Glutamatergic neuron (in vitro differentiated cells): ENCODE measurements around the gene TMEM192. TPM values are rescaled to one million over a fixed set of nuclear protein-coding genes. Genes with fewer than 3 reads are reported as not detected.
A peak's percentile ranks its signal among the peaks of the same experiment; 100 is the strongest.

Experiments used
- DNase-seq: peaks from one replicate; pipeline ENCODE4 v3.0.0; 2022
- H3K27ac Mint-ChIP-seq: one replicate; pipeline ENCODE4 v1.8.0; 2020; ENCODE audit warnings: mild to moderate bottlenecking, mixed read lengths, inconsistent platforms; ENCODE audit not compliant: unreplicated experiment
- H3K27me3 Mint-ChIP-seq: one replicate; pipeline ENCODE4 v1.8.0; 2020; ENCODE audit warnings: mild to moderate bottlenecking, moderate library complexity, mixed read lengths, inconsistent platforms; ENCODE audit not compliant: unreplicated experiment
- H3K36me3 Mint-ChIP-seq: one replicate; pipeline ENCODE4 v1.8.0; 2020; ENCODE audit warnings: mild to moderate bottlenecking, mixed read lengths, inconsistent platforms; ENCODE audit not compliant: unreplicated experiment
- H3K4me1 Mint-ChIP-seq: one replicate; pipeline ENCODE4 v1.8.0; 2020; ENCODE audit warnings: mild to moderate bottlenecking, low read depth, mixed read lengths, inconsistent platforms; ENCODE audit not compliant: unreplicated experiment
- H3K4me3 Mint-ChIP-seq: one replicate; pipeline ENCODE4 v1.8.0; 2020; ENCODE audit warnings: mild to moderate bottlenecking, mixed read lengths, inconsistent platforms; ENCODE audit not compliant: unreplicated experiment
- H3K9me3 Mint-ChIP-seq: one replicate; pipeline ENCODE4 v1.8.0; 2020; ENCODE audit warnings: mild to moderate bottlenecking, moderate library complexity, mixed read lengths, inconsistent platforms; ENCODE audit not compliant: unreplicated experiment
- CTCF ChIP-seq: fragments of 200-600 bp; sonication (generic); IDR thresholded peaks from one replicate; pipeline ENCODE4 v1.5.0; 2021; ENCODE audit not compliant: partially characterized antibody, unreplicated experiment
- long read RNA-seq: library from polyadenylated mRNA; unstranded; transcript quantifications from one replicate; pipeline ENCODE4 v2.0.0, GENCODE V29; 2020; ENCODE audit not compliant: unreplicated experiment
- total RNA-seq: library from RNA; stranded (reverse); fragmentation: NEBNext Ultra II Directional; extraction: Animal tissue kit (Norgen Biotek cat#: 25700); gene quantifications from one replicate; pipeline ENCODE4 v1.2.1, GENCODE V29; 2021; ENCODE audit not compliant: unreplicated experiment

Gene TMEM192
- total RNA-seq = 16.9 TPM
- long read RNA-seq, full-length matches to known transcripts = 14 of 18 reads
- long read RNA-seq, partial matches to known transcripts = 0 of 18 reads
- long read RNA-seq, other reads (novel, unspliced or antisense) = 4 of 18 reads

GRCh38 chr4:165112368-165113121, at the start of gene TMEM192:
TSS of gene TMEM192 (minus strand) at chr4:165112860. CDS start at chr4:165112773, 87 bp downstream.
- H3K36me3 Mint-ChIP-seq = peaks cover 4% of the 10 kb centered on the region
- H3K4me3 Mint-ChIP-seq = peak within 1 kb of the TSS; percentile 97
- H3K4me1 Mint-ChIP-seq = peaks cover 3% of the 10 kb centered on the region
- H3K9me3 Mint-ChIP-seq = peaks cover 4% of the 10 kb centered on the region
- H3K27ac Mint-ChIP-seq = peak within 1 kb of the TSS; percentile 94
- no peak for TF ChIP-seq CTCF
- peaks cover 2% of the 10 kb centered on the region for H3K27me3 Mint-ChIP-seq
- peak; percentile 96 for DNase-seq

GRCh38 chr4:165158762-165159161, 46.1 kb upstream of the TMEM192 start:
- DNase-seq = no peak
- no peaks in the 10 kb centered on the region for H3K4me1 Mint-ChIP-seq
- no peak for TF ChIP-seq CTCF

GRCh38 chr4:165156906-165157305, 44.2 kb upstream of the TMEM192 start:
- DNase-seq = no peak
- Mint-ChIP-seq H3K27me3 (no peaks in the 10 kb centered on the region), H3K27ac (no peak overlapping the region), H3K36me3 (no peaks in the 10 kb centered on the region), H3K4me1 (no peaks in the 10 kb centered on the region), H3K4me3 (no peak overlapping the region), H3K9me3 (no peaks in the 10 kb centered on the region)
- no peak for TF ChIP-seq CTCF

More at GRCh38 chr4:165158762-165159161, 46.1 kb upstream of the TMEM192 start:
- no peaks in the 10 kb centered on the region for H3K9me3 Mint-ChIP-seq
- no peak overlapping the region for H3K4me3 Mint-ChIP-seq
- no peaks in the 10 kb centered on the region for H3K27me3 Mint-ChIP-seq
- H3K27ac Mint-ChIP-seq = no peak overlapping the region
- no peaks in the 10 kb centered on the region for H3K36me3 Mint-ChIP-seq

- H3K4me1 Mint-ChIP-seq = no peaks in the 10 kb centered on the region
- no peak overlapping the region for H3K4me3 Mint-ChIP-seq
- no peak for DNase-seq
- H3K9me3 Mint-ChIP-seq = no peaks in the 10 kb centered on the region
- H3K36me3 Mint-ChIP-seq = no peaks in the 10 kb centered on the region
- H3K27me3 Mint-ChIP-seq = no peaks in the 10 kb centered on the region
- TF ChIP-seq CTCF = no peak
- no peak overlapping the region for H3K27ac Mint-ChIP-seq
These were observed 41.8 kb upstream of the TMEM192 start for GRCh38 chr4:165154482-165154881.

GRCh38 chr4:165152527-165152926, 39.9 kb upstream of the TMEM192 start:
- Mint-ChIP-seq H3K4me1 (no peaks in the 10 kb centered on the region), H3K27me3 (no peaks in the 10 kb centered on the region), H3K4me3 (no peak overlapping the region), H3K9me3 (no peaks in the 10 kb centered on the region), H3K36me3 (no peaks in the 10 kb centered on the region), H3K27ac (no peak overlapping the region)
- no peak for TF ChIP-seq CTCF
- no peak for DNase-seq
